Adrenal gland (tissue), 5 donors: ENCODE results near the gene LPCAT3.

Experiments
- POLR2A ChIP-seq, 2 donors: fragments of 450-650 bp; IDR thresholded peaks; one replicate each; pipeline ENCODE4 v1.6.1; 2017; ENCODE audit warnings: antibody characterized with exemption in 2 of 2, mild to moderate bottlenecking in 2 of 2, moderate library complexity in 1 of 2
- TF ChIP-seq, protein P1 (sequence below), 6 experiments: fragments of 450-650 bp in 4 of 6; fragments of 200-600 bp in 2 of 6; sonication (generic) in 1 of 6; IDR thresholded peaks; 1 replicate in 5 of 6; 2 replicates in 1 of 6; pipeline versions ENCODE4 v1.5.1 to v1.8.0; 2016 to 2021; ENCODE audit warnings: antibody characterized with exemption in 6 of 6, mild to moderate bottlenecking in 2 of 6, moderate library complexity in 1 of 6
- donor health status: DM: no; HTN: no; CAD: no.

DNA sequence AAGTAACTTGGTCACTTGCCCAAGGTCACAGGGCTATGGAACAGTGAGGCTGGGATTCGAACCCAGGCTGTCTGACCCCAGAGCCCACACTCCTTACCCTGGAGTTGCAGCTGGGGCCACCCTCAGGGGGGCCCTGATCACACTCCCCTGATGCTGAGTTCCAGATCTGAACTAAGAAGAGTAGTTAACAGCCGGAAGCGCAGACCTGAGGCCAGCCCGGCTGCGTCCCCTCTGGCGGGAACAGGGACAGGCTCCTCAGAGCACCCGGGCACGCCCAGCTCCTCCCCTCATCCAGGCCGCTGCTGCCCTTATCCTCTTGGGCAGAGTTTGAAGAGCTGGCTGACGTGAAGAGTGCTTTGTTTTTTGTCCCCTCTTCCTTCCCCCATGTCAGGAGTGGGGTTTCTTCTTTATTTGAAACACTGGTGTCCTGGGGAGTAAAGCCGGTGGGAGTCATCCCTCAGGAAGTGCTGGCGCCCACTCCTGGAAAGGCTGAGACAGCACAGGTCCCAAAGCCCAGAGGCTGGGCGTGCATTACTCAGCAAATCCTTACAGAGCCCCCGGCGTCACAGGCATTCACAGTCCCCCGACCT is 56.5 kb downstream of the LPCAT3 start:
- TF ChIP-seq, protein P1, sequence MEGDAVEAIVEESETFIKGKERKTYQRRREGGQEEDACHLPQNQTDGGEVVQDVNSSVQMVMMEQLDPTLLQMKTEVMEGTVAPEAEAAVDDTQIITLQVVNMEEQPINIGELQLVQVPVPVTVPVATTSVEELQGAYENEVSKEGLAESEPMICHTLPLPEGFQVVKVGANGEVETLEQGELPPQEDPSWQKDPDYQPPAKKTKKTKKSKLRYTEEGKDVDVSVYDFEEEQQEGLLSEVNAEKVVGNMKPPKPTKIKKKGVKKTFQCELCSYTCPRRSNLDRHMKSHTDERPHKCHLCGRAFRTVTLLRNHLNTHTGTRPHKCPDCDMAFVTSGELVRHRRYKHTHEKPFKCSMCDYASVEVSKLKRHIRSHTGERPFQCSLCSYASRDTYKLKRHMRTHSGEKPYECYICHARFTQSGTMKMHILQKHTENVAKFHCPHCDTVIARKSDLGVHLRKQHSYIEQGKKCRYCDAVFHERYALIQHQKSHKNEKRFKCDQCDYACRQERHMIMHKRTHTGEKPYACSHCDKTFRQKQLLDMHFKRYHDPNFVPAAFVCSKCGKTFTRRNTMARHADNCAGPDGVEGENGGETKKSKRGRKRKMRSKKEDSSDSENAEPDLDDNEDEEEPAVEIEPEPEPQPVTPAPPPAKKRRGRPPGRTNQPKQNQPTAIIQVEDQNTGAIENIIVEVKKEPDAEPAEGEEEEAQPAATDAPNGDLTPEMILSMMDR (IDR thresholded peaks at IDR 0.05), result peak; percentile 12 to 54 (median 28)
- TF ChIP-seq POLR2A (IDR thresholded peaks at IDR 0.05), result no peak
